GM19468 (cell line): ENCODE data around the gene CCDC102A.
A peak's percentile ranks its signal among the peaks of the same experiment; 100 is the strongest.
"Not testable (repeated sequence)": the region's sequence is repeated elsewhere in the genome, so short reads cannot be mapped to it uniquely, and the experiment has no call there.

Experiments
- ATAC-seq: cut with Tn5 transposase; IDR thresholded peaks from one replicate; pipeline ENCODE4 v1.9.1; 2021; ENCODE audit warnings: mild to moderate bottlenecking, moderate library complexity, moderate number of reproducible peaks; ENCODE audit not compliant: unreplicated experiment; ENCODE audit errors: extremely low read depth

The CCDC102A gene

DNA sequence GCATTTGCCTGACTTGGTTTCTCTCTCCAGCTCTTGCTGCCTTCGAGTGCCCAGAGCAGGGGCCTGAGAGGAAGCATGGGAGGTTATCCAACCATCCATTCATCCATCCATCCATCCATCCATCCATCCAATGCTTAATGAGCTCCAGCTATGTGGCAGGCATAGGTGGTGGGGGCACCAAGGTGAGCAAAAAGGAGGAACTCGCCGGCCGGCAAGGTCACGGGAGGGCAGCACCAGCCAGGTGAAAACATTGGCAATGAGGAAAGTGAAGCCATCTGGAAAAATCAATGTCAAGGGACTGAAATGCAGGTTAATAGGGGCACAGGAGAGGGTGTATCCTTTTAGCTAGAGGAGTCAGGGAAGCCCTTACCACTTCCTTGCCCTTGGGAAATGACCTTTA is 31.9 kb downstream of the CCDC102A start:
- ATAC-seq: no peak

DNA sequence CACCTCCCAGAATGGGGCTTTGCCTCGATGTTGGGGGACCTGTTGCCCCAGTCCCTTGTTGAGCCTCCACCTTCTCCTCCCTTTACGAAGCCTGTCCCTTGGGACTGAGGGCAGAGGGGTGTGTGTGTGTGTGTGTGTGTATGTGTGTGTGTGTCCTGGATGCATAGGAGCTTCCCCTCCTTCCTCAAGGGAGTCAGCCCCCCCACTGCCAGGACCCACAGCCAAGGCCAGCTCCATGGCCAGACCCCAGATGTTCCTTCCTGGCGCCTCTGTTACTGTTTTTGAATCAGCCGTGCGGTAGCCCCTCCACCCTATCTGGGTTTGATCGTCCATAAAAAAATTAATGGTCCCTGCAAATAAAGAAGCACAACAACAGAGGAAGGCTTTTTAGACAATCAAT is 32.4 kb downstream of the CCDC102A start:
- ATAC-seq: no peak

DNA sequence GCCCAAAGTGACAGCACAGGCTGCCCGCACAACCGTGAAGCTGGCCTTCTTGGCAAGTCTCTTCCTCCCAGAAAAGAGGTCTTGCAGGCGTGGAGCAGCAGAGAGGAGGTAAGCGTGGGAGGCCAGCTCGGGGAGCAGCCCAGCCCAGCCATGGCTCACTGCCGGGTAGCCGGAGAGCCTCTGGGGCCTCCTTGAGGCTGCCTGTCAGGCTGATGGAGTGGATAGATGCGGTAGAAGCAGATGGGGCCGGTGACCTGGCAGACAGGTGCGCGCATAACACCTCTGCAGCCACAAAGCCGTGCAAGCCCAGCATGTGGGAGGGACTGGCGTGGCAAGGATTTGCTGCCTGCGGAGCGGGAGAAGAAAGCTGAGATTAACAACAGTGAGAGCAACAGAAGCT is 33.0 kb downstream of the CCDC102A start:
- no peak for ATAC-seq

- ATAC-seq: no peak
Measured at GRCh38 chr16:57502048-57502775, 34.2 kb downstream of the CCDC102A start.

DNA sequence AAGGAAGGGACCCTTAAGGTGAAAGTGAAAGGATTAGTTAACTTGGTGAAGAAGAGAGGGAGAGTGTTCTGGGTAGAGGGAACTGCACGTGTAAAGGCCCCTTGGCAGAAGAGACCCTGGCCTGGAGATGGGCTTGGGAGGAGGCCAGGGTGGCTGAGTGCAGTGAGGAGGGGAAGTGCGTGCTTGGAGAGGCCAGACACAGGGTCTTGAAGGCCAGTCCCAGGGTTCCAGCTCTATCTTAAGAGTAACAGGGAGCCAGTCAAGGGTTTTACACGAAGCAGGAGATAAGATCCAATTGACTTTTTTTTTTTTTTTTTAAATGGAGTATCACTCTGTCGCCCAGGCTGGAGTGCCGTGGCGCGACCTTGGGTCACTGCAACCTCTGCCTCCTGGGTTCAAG is 34.9 kb downstream of the CCDC102A start:
- no peak for ATAC-seq

GRCh38 chr16:57500578-57501111 is 35.7 kb downstream of the CCDC102A start:
- no peak for ATAC-seq

- ATAC-seq: not testable (repeated sequence)
Measured at GRCh38 chr16:57499941-57500340, 36.4 kb downstream of the CCDC102A start.

GRCh38 chr16:57498031-57498430 is 38.3 kb downstream of the CCDC102A start:
- no peak for ATAC-seq

DNA sequence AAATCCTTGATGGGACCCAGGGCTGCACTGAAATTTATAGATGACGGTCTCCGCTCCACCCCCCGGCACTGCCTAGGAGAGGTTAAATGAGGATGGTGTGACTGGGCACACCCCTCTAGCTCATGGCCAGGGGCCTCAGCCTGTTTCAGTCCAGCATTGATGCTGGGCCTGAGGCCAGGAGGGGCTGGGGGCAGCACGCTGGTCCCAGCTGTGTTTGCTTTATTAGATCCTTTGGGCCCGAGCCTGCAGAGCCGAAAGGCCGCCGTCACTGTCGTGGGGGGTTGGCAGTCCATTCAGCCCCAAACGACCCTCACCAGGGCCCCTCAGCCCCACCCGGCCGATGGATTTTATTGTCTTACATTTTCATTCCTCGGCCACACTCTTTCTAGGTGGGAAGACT is 39.2 kb downstream of the CCDC102A start:
- no peak for ATAC-seq

GRCh38 chr16:57493767-57494166 is 42.6 kb downstream of the CCDC102A start:
- no peak for ATAC-seq

DNA sequence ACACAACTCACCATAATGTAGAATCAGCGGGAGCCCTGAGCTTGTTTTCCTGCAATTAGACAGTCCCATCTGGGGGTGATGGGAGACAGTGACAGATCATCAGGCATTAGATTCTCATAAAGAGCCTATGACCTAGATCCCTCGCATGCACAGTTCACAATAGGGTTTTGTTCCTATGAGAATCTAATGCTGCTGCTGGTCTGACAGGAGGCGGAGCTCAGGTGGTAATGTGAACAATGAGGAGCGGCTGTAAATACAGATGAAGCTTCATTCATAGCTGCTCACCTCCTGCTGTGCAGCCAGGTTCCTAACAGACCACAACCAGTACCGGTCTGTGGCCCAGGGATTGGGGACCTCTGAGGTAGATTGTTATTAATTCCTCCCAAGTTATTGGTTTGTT is 47.1 kb downstream of the CCDC102A start:
- no peak for ATAC-seq

DNA sequence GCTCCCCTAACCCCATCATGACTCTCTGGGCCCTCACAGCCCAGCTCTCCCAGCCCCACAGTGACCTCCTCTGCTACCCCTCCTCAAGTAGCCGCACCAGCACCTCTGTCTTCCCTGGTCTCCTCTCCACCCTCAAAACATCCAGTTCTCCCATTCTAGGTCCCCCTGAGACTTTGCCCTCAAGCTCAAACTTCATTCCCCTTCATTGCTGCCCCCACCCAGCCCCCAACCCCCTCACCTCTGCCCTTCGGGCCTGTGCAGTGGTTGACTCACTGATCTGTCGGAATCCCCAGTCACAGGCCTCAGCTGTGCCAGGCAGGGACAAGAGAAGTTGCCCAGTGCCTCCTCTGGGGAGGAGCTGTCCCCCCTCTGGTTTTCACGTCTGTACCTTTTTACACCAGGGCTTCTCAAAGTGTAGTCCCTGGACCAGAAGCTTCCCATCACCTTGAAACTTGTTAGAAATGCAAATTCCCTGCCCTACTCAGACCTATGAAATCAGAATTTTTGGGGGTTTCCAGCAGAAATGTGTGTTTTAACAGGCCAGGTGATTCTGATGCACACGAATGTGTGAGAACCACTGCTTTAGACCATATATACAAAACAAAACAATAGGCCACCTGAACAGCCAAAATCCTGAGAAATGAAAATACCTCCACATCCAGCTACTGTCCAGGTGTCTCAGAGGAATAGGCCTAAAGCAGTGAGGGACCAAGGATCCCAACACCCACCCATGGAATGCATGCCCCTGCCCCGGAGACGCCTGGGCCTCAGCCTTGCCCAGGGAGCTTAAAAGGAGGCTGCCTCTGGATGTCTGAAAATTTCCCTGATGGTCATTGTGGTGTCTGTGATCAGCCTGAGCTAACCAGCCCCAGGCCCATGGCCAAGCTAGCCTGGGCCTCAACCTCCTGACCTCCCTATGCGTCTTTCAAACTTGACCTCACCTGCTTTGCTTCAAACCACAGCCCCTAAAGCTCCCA is 49.2 kb downstream of the CCDC102A start:
- ATAC-seq: no peak

- peak; percentile 49 for ATAC-seq
Measured at GRCh38 chr16:57485916-57486857, 50.2 kb downstream of the CCDC102A start, which contains the start of gene DOK4. DOK4 (minus strand) TSS chr16:57486493; CDS start chr16:57479507, 6,986 bp downstream.

- ATAC-seq: no peak
Measured at GRCh38 chr16:57485091-57485915, 51.1 kb downstream of the CCDC102A start.

- no peak for ATAC-seq
Measured at GRCh38 chr16:57484515-57485005, 51.8 kb downstream of the CCDC102A start.

- ATAC-seq: no peak
Measured at GRCh38 chr16:57483725-57484514, 52.5 kb downstream of the CCDC102A start.

GRCh38 chr16:57482845-57483545 is 53.4 kb downstream of the CCDC102A start:
- no peak for ATAC-seq
